OCI-LY7 (cell line): Measurements from ENCODE around the gene ATP2A2. TPM values are rescaled to one million over a fixed set of nuclear protein-coding genes. Genes with fewer than 3 reads are reported as not detected.

Experiments used
- BruUV-seq: library from RNA; stranded (reverse); fragments of 400-500 nt; replicated peaks from 2 replicates; lab custom pipeline; 2021; lab: Mats Ljungman, UMichigan
- CTCF ChIA-PET: fragments of 300-600 bp; sonication (Branson Sonifier 250); formaldehyde crosslinking; loops from one replicate; lab custom pipeline; 2022; ENCODE audit warnings: antibody characterized with exemption; ENCODE audit not compliant: unreplicated experiment; lab: Charles Lee
- POLR2A ChIA-PET: fragments of 300-600 bp; sonication (Branson Sonifier 250); formaldehyde crosslinking; loops from one replicate; lab custom pipeline; 2022; ENCODE audit warnings: antibody characterized with exemption; lab: Charles Lee
- DNase-seq: peaks from one replicate; pipeline ENCODE4 v3.0.0-alpha.2; 2015; ENCODE audit warnings: low spot score
- H2AFZ ChIP-seq: fragments of 200-600 bp; sonication (generic), shearing (Covaris generic); 2 replicates; pipeline ENCODE4 v1.6.1; 2014; ENCODE audit warnings: mild to moderate bottlenecking, antibody characterized with exemption, low read length, moderate library complexity
- H3K27ac ChIP-seq: fragments of 200-600 bp; sonication (generic); 2 replicates; pipeline ENCODE4 v1.5.1; 2014; ENCODE audit warnings: mixed run types, low read depth, mild to moderate bottlenecking, moderate library complexity, low read length, inconsistent platforms; ENCODE audit not compliant: poor library complexity, severe bottlenecking
- H3K36me3 ChIP-seq: fragments of 200-600 bp; sonication (generic); 2 replicates; pipeline ENCODE4 v1.6.1; 2014; ENCODE audit warnings: mild to moderate bottlenecking, antibody characterized with exemption, low read length, moderate library complexity, mixed read lengths; ENCODE audit not compliant: insufficient read depth
- H3K4me1 ChIP-seq: fragments of 200-600 bp; sonication (generic); 2 replicates; pipeline ENCODE4 v1.5.1; 2014; ENCODE audit warnings: mild to moderate bottlenecking, low read length; ENCODE audit not compliant: insufficient read depth, poor library complexity, severe bottlenecking
- H3K4me2 ChIP-seq: fragments of 200-600 bp; sonication (generic); 2 replicates; pipeline ENCODE4 v1.6.1; 2014; ENCODE audit warnings: mild to moderate bottlenecking, low read length
- H3K4me3 ChIP-seq: fragments of 200-600 bp; sonication (generic); 2 replicates; pipeline ENCODE4 v1.5.1; 2014; ENCODE audit warnings: mild to moderate bottlenecking, low read depth, low read length; ENCODE audit not compliant: poor library complexity, severe bottlenecking
- H3K79me2 ChIP-seq: fragments of 200-600 bp; sonication (generic); 2 replicates; pipeline ENCODE4 v1.6.1; 2016; ENCODE audit warnings: low read depth, mild to moderate bottlenecking, low read length, moderate library complexity, mixed read lengths; ENCODE audit not compliant: insufficient read depth
- H3K9me2 ChIP-seq: fragments of 200-600 bp; sonication (generic); 2 replicates; pipeline ENCODE4 v1.6.1; 2016; ENCODE audit warnings: mild to moderate bottlenecking, low read length, mixed read lengths; ENCODE audit not compliant: insufficient read depth
- H3K9me3 ChIP-seq: fragments of 200-600 bp; sonication (generic); 2 replicates; pipeline ENCODE4 v1.6.1; 2014; ENCODE audit warnings: mild to moderate bottlenecking, mixed run types, low read length, mixed read lengths
- H4K20me1 ChIP-seq: fragments of 200-600 bp; sonication (generic); 2 replicates; pipeline ENCODE4 v1.6.1; 2014; ENCODE audit warnings: mild to moderate bottlenecking, antibody characterized with exemption, low read length, moderate library complexity, mixed read lengths; ENCODE audit not compliant: insufficient read depth
- CTCF ChIP-seq: fragments of 200-600 bp; sonication (generic); conservative IDR thresholded peaks from 2 replicates; pipeline ENCODE4 v1.5.1; 2014; ENCODE audit warnings: mild to moderate bottlenecking, antibody characterized with exemption, low read length, moderate library complexity, mixed read lengths
- EZH2phosphoT487 ChIP-seq: fragments of 200-600 bp; sonication (generic); IDR thresholded peaks from 2 replicates; pipeline ENCODE4 v1.6.1; 2018; ENCODE audit warnings: low read depth, borderline replicate concordance, mild to moderate bottlenecking, mixed run types, antibody characterized with exemption, low read length, moderate library complexity, mixed read lengths
- intact Hi-C: fragments of 100-400 bp; cut with micrococcal nuclease; formaldehyde crosslinking; loops from one replicate; pipeline ENCODE4 v1.10.0; 2022; ENCODE audit not compliant: unreplicated experiment
- total RNA-seq, 2 experiments: library from RNA; depleted of rRNA in 1 of 2; stranded (reverse); fragments of >200 nt in 1 of 2; shearing (Covaris generic) in 1 of 2; gene quantifications; 2 replicates each; pipeline ENCODE4 v1.2.3, GENCODE V29; 2014 to 2022

Gene ATP2A2
- total RNA-seq, 2 experiments from 2014 or later: 93.5 to 178 TPM

GRCh38 chr12:110310763-110311162 is 29.7 kb downstream of the ATP2A2 start:
- Histone ChIP-seq H3K4me3 (no peak overlapping the region), H3K79me2 (peaks cover 97% of the 10 kb centered on the region), H3K36me3 (peaks cover 96% of the 10 kb centered on the region), H3K9me3 (no peaks in the 10 kb centered on the region), H4K20me1 (peaks cover 23% of the 10 kb centered on the region), H3K27ac (no peak overlapping the region), H3K9me2 (no peaks in the 10 kb centered on the region), H2AFZ (no peak overlapping the region), H3K4me2 (no peak overlapping the region), H3K4me1 (peaks cover 5% of the 10 kb centered on the region)
- DNase-seq: no peak
- intact Hi-C loops: no loop called here
- BruUV-seq: no TSS peak
- ChIA-PET CTCF (no interaction called here), POLR2A (interaction anchor here (2.0 to 2.4 kb wide), 2 partner anchors 11 to 24 kb away, joined by 6 to 9 read pairs; no protein-coding TSS in a partner anchor)
- TF ChIP-seq EZH2phosphoT487 (no peak), CTCF (no peak)

GRCh38 chr12:110311903-110312302 is 30.9 kb downstream of the ATP2A2 start:
- intact Hi-C loops: no loop called here

More at GRCh38 chr12:110311903-110312302, 30.9 kb downstream of the ATP2A2 start:
- H2AFZ ChIP-seq: no peak overlapping the region
- no peak overlapping the region for H3K27ac ChIP-seq
- H3K9me3 ChIP-seq: no peaks in the 10 kb centered on the region
- TF ChIP-seq CTCF (no peak), EZH2phosphoT487 (no peak)
- no TSS peak for BruUV-seq
- no peak overlapping the region for H3K4me3 ChIP-seq
- POLR2A ChIA-PET: interaction anchor here (0.7 to 2.4 kb wide), 3 partner anchors 10 to 54 kb away, joined by 3 to 9 read pairs (median 4); no protein-coding TSS in a partner anchor
- peaks cover 5% of the 10 kb centered on the region for H3K4me1 ChIP-seq
- H4K20me1 ChIP-seq: peaks cover 26% of the 10 kb centered on the region
- H3K36me3 ChIP-seq: peaks cover 99% of the 10 kb centered on the region
- CTCF ChIA-PET: no interaction called here
- peaks cover 97% of the 10 kb centered on the region for H3K79me2 ChIP-seq
- no peak overlapping the region for H3K4me2 ChIP-seq
- DNase-seq: no peak
- no peaks in the 10 kb centered on the region for H3K9me2 ChIP-seq
